Mesenchymal stem cell (in vitro differentiated cells and primary cell): Measurements from ENCODE around the gene SEPTIN11.

ENCODE experiments used
- DNase-seq: peaks from one replicate; pipeline ENCODE4 v3.0.0-alpha.2; 2013
- H2AFZ ChIP-seq: one replicate; pipeline ENCODE4 v1.6.1; 2013; ENCODE audit warnings: low read depth, mild to moderate bottlenecking, control low read depth, inconsistent platforms, low read length, moderate library complexity
- H2AK5ac ChIP-seq: 2 replicates; pipeline ENCODE4 v1.6.1; 2013; ENCODE audit warnings: low read length, moderate library complexity, mild to moderate bottlenecking, inconsistent platforms; ENCODE audit not compliant: severe bottlenecking
- H2BK120ac ChIP-seq: one replicate; pipeline ENCODE4 v1.6.1; 2013; ENCODE audit warnings: low read depth, mild to moderate bottlenecking, inconsistent platforms, low read length, moderate library complexity
- H2BK12ac ChIP-seq, 2 experiments: one replicate each; pipeline ENCODE4 v1.6.1; 2013; ENCODE audit warnings: inconsistent platforms in 2 of 2, low read length in 2 of 2, mild to moderate bottlenecking in 2 of 2, moderate library complexity in 2 of 2, control low read depth in 1 of 2
- H2BK15ac ChIP-seq: one replicate; pipeline ENCODE4 v1.6.1; 2013; ENCODE audit warnings: mild to moderate bottlenecking, low read depth, inconsistent platforms; ENCODE audit not compliant: poor library complexity, severe bottlenecking
- H2BK5ac ChIP-seq: 2 replicates; pipeline ENCODE4 v1.6.1; 2013; ENCODE audit warnings: low read depth, mild to moderate bottlenecking, low read length, control low read depth, inconsistent platforms; ENCODE audit not compliant: poor library complexity, severe bottlenecking
- H3K14ac ChIP-seq, 2 experiments: one replicate each; pipeline ENCODE4 v1.6.1; 2013; ENCODE audit warnings: inconsistent platforms in 2 of 2, low read length in 2 of 2, control low read depth in 1 of 2, mild to moderate bottlenecking in 1 of 2, moderate library complexity in 1 of 2
- H3K18ac ChIP-seq, 2 experiments: one replicate each; pipeline ENCODE4 v1.6.1; 2013; ENCODE audit warnings: inconsistent platforms in 2 of 2, low read length in 2 of 2, control low read depth in 1 of 2, low read depth in 1 of 2, mild to moderate bottlenecking in 1 of 2
- H3K23ac ChIP-seq, 2 experiments: one replicate each; pipeline ENCODE4 v1.6.1; 2013; ENCODE audit warnings: inconsistent platforms in 2 of 2, low read length in 2 of 2, mild to moderate bottlenecking in 2 of 2, moderate library complexity in 2 of 2, control low read depth in 1 of 2
- H3K27ac ChIP-seq: 2 replicates; pipeline ENCODE4 v1.5.1; 2013; ENCODE audit warnings: mild to moderate bottlenecking, moderate library complexity, low read length, control low read depth, inconsistent platforms; ENCODE audit not compliant: poor library complexity, severe bottlenecking
- H3K27me3 ChIP-seq, 2 experiments: 2 replicates each; pipeline versions ENCODE4 v1.6.1 to v1.7.0; 2013; ENCODE audit warnings: low read length in 2 of 2, mild to moderate bottlenecking in 2 of 2, moderate library complexity in 2 of 2, control low read depth in 1 of 2, inconsistent platforms in 1 of 2; ENCODE audit not compliant: control insufficient read depth in 1 of 2, insufficient read depth in 1 of 2
- H3K36me3 ChIP-seq, 2 experiments: 2 replicates each; pipeline versions ENCODE4 v1.6.1 to v1.7.0; 2013; ENCODE audit warnings: low read length in 2 of 2, control low read depth in 1 of 2, inconsistent platforms in 1 of 2, low read depth in 1 of 2, mild to moderate bottlenecking in 1 of 2; ENCODE audit not compliant: insufficient read depth in 2 of 2, control insufficient read depth in 1 of 2
- H3K4ac ChIP-seq, 2 experiments: one replicate each; pipeline ENCODE4 v1.6.1; 2013; ENCODE audit warnings: inconsistent platforms in 2 of 2, low read length in 2 of 2, mild to moderate bottlenecking in 2 of 2, moderate library complexity in 2 of 2, control low read depth in 1 of 2, low read depth in 1 of 2
- H3K4me1 ChIP-seq: 2 replicates; pipeline ENCODE4 v1.6.1; 2013; ENCODE audit warnings: low read depth, low read length, control low read depth; ENCODE audit not compliant: control insufficient read depth, insufficient read depth
- H3K4me2 ChIP-seq: 2 replicates; pipeline ENCODE4 v1.6.1; 2013; ENCODE audit warnings: low read length, mild to moderate bottlenecking, inconsistent platforms; ENCODE audit not compliant: poor library complexity, severe bottlenecking
- H3K4me3 ChIP-seq, 2 experiments: 2 replicates each; pipeline versions ENCODE4 v1.5.1 to v1.7.0; 2013; ENCODE audit warnings: low read length in 2 of 2, mild to moderate bottlenecking in 2 of 2, control low read depth in 1 of 2, low read depth in 1 of 2; ENCODE audit not compliant: insufficient read depth in 1 of 2
- H3K79me1 ChIP-seq: replicated peaks from 2 replicates; pipeline ENCODE4 v1.6.1; 2013; ENCODE audit warnings: mild to moderate bottlenecking, control low read depth, low read length, inconsistent platforms; ENCODE audit not compliant: poor library complexity, severe bottlenecking
- H3K9ac ChIP-seq: 2 replicates; pipeline ENCODE4 v1.7.0; 2013; ENCODE audit warnings: mild to moderate bottlenecking, low read length, moderate library complexity
- H3K9me3 ChIP-seq: 2 replicates; pipeline ENCODE4 v1.7.0; 2013; ENCODE audit warnings: mild to moderate bottlenecking, low read length; ENCODE audit not compliant: control insufficient read depth
- H4K8ac ChIP-seq: one replicate; pipeline ENCODE4 v1.6.1; 2013; ENCODE audit warnings: inconsistent platforms, mild to moderate bottlenecking, low read length, moderate library complexity
- H4K91ac ChIP-seq: one replicate; pipeline ENCODE4 v1.6.1; 2013; ENCODE audit warnings: mild to moderate bottlenecking, low read length, inconsistent platforms
- WGBS: methylation state at CpG from one replicate; pipeline ENCODE4 v1.1.7; 2013; ENCODE audit warnings: mixed read lengths; 5-methylcytosine and 5-hydroxymethylcytosine counted together

SEPTIN11 gene

GRCh38 chr4:76952656-76953582 lies 3.4 kb downstream of the SEPTIN11 start:
- 100% methylated on average over 1 of the region's 4 CpGs for WGBS
- H3K27me3 ChIP-seq: no peaks in the 10 kb centered on the region
- H3K79me1 ChIP-seq: no peaks in the 10 kb centered on the region
- H3K23ac ChIP-seq: no peak overlapping the region
- no peak overlapping the region for H2AFZ ChIP-seq
- H3K9ac ChIP-seq: peak overlapping the region; percentile 92
- H3K14ac ChIP-seq: no peak overlapping the region
- H2BK120ac ChIP-seq: no peak overlapping the region
- peaks cover 0 to 3% of the 10 kb centered on the region in 2 experiments for H3K36me3 ChIP-seq
- peak overlapping the region in 1 of 2 experiments; percentile 94 for H3K4me3 ChIP-seq
- H4K8ac ChIP-seq: no peak overlapping the region
- no peak overlapping the region for H2BK12ac ChIP-seq
- H3K9me3 ChIP-seq: no peaks in the 10 kb centered on the region
- peak overlapping the region; percentile 60 for H3K4me2 ChIP-seq
- H2AK5ac ChIP-seq: no peak overlapping the region
- H3K4me1 ChIP-seq: peaks cover 18% of the 10 kb centered on the region
- no peak overlapping the region for H2BK15ac ChIP-seq
- peak overlapping the region; percentile 13 for H3K27ac ChIP-seq
- H2BK5ac ChIP-seq: no peak overlapping the region
- peak overlapping the region in 1 of 2 experiments; percentile 37 for H3K18ac ChIP-seq
- DNase-seq: no peak
- H3K4ac ChIP-seq: no peak overlapping the region
- H4K91ac ChIP-seq: no peak overlapping the region

DNA sequence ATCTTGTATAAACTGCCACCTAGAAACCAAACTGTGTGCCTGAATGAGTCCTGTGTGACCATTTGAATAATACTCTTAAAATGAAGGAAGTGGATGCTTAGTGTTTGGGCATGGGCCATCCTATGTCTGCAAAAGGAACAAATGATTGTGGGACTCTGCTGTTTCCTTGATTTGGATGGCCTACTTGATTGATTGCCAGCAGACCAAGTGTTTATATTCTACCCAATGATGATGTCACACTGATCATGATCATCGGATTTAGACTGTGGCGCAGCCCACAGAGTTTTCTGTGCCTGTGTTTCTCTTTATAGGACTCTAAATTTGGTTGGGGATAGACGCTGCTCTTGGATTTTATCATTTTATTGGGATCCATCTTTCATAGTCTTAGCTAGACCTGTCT lies 4.4 kb downstream of the SEPTIN11 start:
- Histone ChIP-seq H3K27ac (no peak overlapping the region), H3K9ac (no peak overlapping the region), H3K18ac (no peak overlapping the region), H3K27me3 (no peaks in the 10 kb centered on the region), H3K23ac (no peak overlapping the region), H3K9me3 (no peaks in the 10 kb centered on the region), H4K8ac (no peak overlapping the region), H2BK12ac (no peak overlapping the region), H2BK5ac (no peak overlapping the region), H3K4me1 (peaks cover 13% of the 10 kb centered on the region), H2AFZ (no peak overlapping the region), H4K91ac (no peak overlapping the region), H2BK120ac (no peak overlapping the region), H3K14ac (no peak overlapping the region), H3K4me2 (no peak overlapping the region), H3K4ac (no peak overlapping the region), H3K4me3 (no peak overlapping the region), H3K79me1 (no peaks in the 10 kb centered on the region), H2AK5ac (no peak overlapping the region), H3K36me3 (peaks cover 0 to 3% of the 10 kb centered on the region in 2 experiments), H2BK15ac (no peak overlapping the region)
- 88% methylated on average over 2 of the region's 3 CpGs for WGBS
- DNase-seq: no peak

GRCh38 chr4:76954489-76954888 lies 4.9 kb downstream of the SEPTIN11 start:
- no peak overlapping the region for H2BK120ac ChIP-seq
- H2BK15ac ChIP-seq: no peak overlapping the region
- H3K18ac ChIP-seq: peak overlapping the region in 1 of 2 experiments; percentile 54
- no peaks in the 10 kb centered on the region for H3K79me1 ChIP-seq
- H4K8ac ChIP-seq: peak overlapping the region; percentile 35
- H2BK5ac ChIP-seq: no peak overlapping the region
- H3K4ac ChIP-seq: no peak overlapping the region
- no peaks in the 10 kb centered on the region for H3K27me3 ChIP-seq
- peaks cover 0 to 3% of the 10 kb centered on the region in 2 experiments for H3K36me3 ChIP-seq
- no peak overlapping the region for H2AK5ac ChIP-seq
- no peak for DNase-seq
- no peaks in the 10 kb centered on the region for H3K9me3 ChIP-seq
- no peak overlapping the region for H3K14ac ChIP-seq
- peak overlapping the region in 1 of 2 experiments; percentile 75 for H3K23ac ChIP-seq
- peaks cover 13% of the 10 kb centered on the region for H3K4me1 ChIP-seq
- H3K9ac ChIP-seq: no peak overlapping the region
- H2BK12ac ChIP-seq: no peak overlapping the region
- no peak overlapping the region for H3K4me2 ChIP-seq
- no peak overlapping the region for H3K4me3 ChIP-seq
- H3K27ac ChIP-seq: no peak overlapping the region
- no peak overlapping the region for H2AFZ ChIP-seq
- no peak overlapping the region for H4K91ac ChIP-seq
- WGBS: 97% methylated on average over 4 of the region's 4 CpGs

GRCh38 chr4:76955182-76955581 lies 5.6 kb downstream of the SEPTIN11 start:
- no CpG with 5 or more reads among the region's 1 CpG for WGBS
- no peak overlapping the region for H2BK12ac ChIP-seq

More at GRCh38 chr4:76955182-76955581, 5.6 kb downstream of the SEPTIN11 start:
- H3K79me1 ChIP-seq: no peaks in the 10 kb centered on the region
- no peak overlapping the region for H3K9ac ChIP-seq
- peaks cover 13% of the 10 kb centered on the region for H3K4me1 ChIP-seq
- H3K4me3 ChIP-seq: no peak overlapping the region
- no peak overlapping the region for H3K18ac ChIP-seq
- peaks cover 0 to 3% of the 10 kb centered on the region in 2 experiments for H3K36me3 ChIP-seq
- no peak overlapping the region for H2AK5ac ChIP-seq
- no peak overlapping the region for H3K23ac ChIP-seq
- H3K27me3 ChIP-seq: no peaks in the 10 kb centered on the region
- no peak overlapping the region for H3K4ac ChIP-seq
- no peak overlapping the region for H4K8ac ChIP-seq
- no peak overlapping the region for H2BK120ac ChIP-seq
- H3K4me2 ChIP-seq: no peak overlapping the region
- no peak overlapping the region for H2AFZ ChIP-seq
- no peak for DNase-seq
- H2BK15ac ChIP-seq: no peak overlapping the region
- H4K91ac ChIP-seq: no peak overlapping the region
- no peak overlapping the region for H2BK5ac ChIP-seq
- H3K9me3 ChIP-seq: no peaks in the 10 kb centered on the region
- H3K27ac ChIP-seq: no peak overlapping the region
- no peak overlapping the region for H3K14ac ChIP-seq
